Stimulated activated CD4-positive, alpha-beta T cell treated with anti-CD3 and anti-CD28 coated beads, Interleukin-4, amount 100 ng/mL, for 48 hours (primary cell): Measurements from ENCODE around the gene NSD1.
"Not testable (repeated sequence)": the region's sequence is repeated elsewhere in the genome, so short reads cannot be mapped to it uniquely, and the experiment has no call there.

ENCODE experiments used
- DNase-seq, 2 donors: peaks; one replicate each; pipeline ENCODE4 v3.0.0-alpha.2; 2020; ENCODE audit warnings: low read depth in 2 of 2

The NSD1 gene

GRCh38 chr5:177328545-177329231 lies 195.1 kb downstream of the NSD1 start:
- DNase-seq: no peak

GRCh38 chr5:177329883-177330282 lies 196.3 kb downstream of the NSD1 start:
- DNase-seq: no peak

- no peak for DNase-seq
Measured at GRCh38 chr5:177330991-177331842, 197.6 kb downstream of the NSD1 start.

- no peak for DNase-seq
Measured at GRCh38 chr5:177332031-177332895, 198.7 kb downstream of the NSD1 start.

GRCh38 chr5:177332896-177333260 lies 199.3 kb downstream of the NSD1 start:
- no peak for DNase-seq

- no peak for DNase-seq
Measured at GRCh38 chr5:177333420-177334154, 200.0 kb downstream of the NSD1 start.

- DNase-seq: no peak
Measured at GRCh38 chr5:177334155-177334551, 200.6 kb downstream of the NSD1 start.

- no peak for DNase-seq
Measured at GRCh38 chr5:177334781-177335700, 201.5 kb downstream of the NSD1 start.

- no peak for DNase-seq
Measured at GRCh38 chr5:177335701-177336065, 202.1 kb downstream of the NSD1 start.

- DNase-seq: peak; percentile 30 to 32
Measured at GRCh38 chr5:177336112-177336511, 202.5 kb downstream of the NSD1 start.

- no peak for DNase-seq
Measured at GRCh38 chr5:177336603-177337494, 203.3 kb downstream of the NSD1 start.

- no peak for DNase-seq
Measured at GRCh38 chr5:177338251-177339106, 204.9 kb downstream of the NSD1 start.

GRCh38 chr5:177339107-177339638 lies 205.6 kb downstream of the NSD1 start:
- DNase-seq: no peak

GRCh38 chr5:177343000-177343399 lies 209.4 kb downstream of the NSD1 start:
- not testable (repeated sequence) for DNase-seq

- no peak for DNase-seq
Measured at GRCh38 chr5:177343777-177344176, 210.2 kb downstream of the NSD1 start.

GRCh38 chr5:177344891-177345290 lies 211.3 kb downstream of the NSD1 start:
- no peak for DNase-seq

GRCh38 chr5:177346820-177347219 lies 213.2 kb downstream of the NSD1 start:
- no peak for DNase-seq

GRCh38 chr5:177347699-177348098 lies 214.1 kb downstream of the NSD1 start:
- no peak for DNase-seq

- DNase-seq: no peak
Measured at GRCh38 chr5:177349362-177349647, 215.7 kb downstream of the NSD1 start.
